ENCODE results near the gene MANEA.

- TF ChIP-seq POLR2AphosphoS5 (IDR thresholded peaks at IDR 0.05; ENCODE audit: low read depth): no peak
- no peak for TF ChIP-seq CTCF (IDR thresholded peaks at IDR 0.05; ENCODE audit: insufficient read depth, low read length)
- TF ChIP-seq, protein P1, sequence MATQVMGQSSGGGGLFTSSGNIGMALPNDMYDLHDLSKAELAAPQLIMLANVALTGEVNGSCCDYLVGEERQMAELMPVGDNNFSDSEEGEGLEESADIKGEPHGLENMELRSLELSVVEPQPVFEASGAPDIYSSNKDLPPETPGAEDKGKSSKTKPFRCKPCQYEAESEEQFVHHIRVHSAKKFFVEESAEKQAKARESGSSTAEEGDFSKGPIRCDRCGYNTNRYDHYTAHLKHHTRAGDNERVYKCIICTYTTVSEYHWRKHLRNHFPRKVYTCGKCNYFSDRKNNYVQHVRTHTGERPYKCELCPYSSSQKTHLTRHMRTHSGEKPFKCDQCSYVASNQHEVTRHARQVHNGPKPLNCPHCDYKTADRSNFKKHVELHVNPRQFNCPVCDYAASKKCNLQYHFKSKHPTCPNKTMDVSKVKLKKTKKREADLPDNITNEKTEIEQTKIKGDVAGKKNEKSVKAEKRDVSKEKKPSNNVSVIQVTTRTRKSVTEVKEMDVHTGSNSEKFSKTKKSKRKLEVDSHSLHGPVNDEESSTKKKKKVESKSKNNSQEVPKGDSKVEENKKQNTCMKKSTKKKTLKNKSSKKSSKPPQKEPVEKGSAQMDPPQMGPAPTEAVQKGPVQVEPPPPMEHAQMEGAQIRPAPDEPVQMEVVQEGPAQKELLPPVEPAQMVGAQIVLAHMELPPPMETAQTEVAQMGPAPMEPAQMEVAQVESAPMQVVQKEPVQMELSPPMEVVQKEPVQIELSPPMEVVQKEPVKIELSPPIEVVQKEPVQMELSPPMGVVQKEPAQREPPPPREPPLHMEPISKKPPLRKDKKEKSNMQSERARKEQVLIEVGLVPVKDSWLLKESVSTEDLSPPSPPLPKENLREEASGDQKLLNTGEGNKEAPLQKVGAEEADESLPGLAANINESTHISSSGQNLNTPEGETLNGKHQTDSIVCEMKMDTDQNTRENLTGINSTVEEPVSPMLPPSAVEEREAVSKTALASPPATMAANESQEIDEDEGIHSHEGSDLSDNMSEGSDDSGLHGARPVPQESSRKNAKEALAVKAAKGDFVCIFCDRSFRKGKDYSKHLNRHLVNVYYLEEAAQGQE (IDR thresholded peaks at IDR 0.05; ENCODE audit: insufficient replicate concordance, low read depth): no peak
- TF ChIP-seq GABPA (IDR thresholded peaks at IDR 0.05; ENCODE audit: low read depth): no peak
Measured at GRCh38 chr6:95543798-95544197, 33.5 kb upstream of the MANEA start.
